HG03378 (cell line): ENCODE results near the gene CCDC197.

Source experiments
- ATAC-seq: cut with Tn5 transposase; IDR thresholded peaks from one replicate; pipeline ENCODE4 v1.9.1; 2021; ENCODE audit warnings: mild to moderate bottlenecking, moderate library complexity; ENCODE audit not compliant: unreplicated experiment

CCDC197 gene

GRCh38 chr14:94040796-94041195, 43.7 kb downstream of the CCDC197 start:
- ATAC-seq, result no peak

- no peak for ATAC-seq
These were observed 44.6 kb downstream of the CCDC197 start for GRCh38 chr14:94041551-94042346.

- ATAC-seq, result no peak
These were observed 45.5 kb downstream of the CCDC197 start for GRCh38 chr14:94042433-94043091.

GRCh38 chr14:94043111-94043755, 46.1 kb downstream of the CCDC197 start:
- ATAC-seq, result no peak

GRCh38 chr14:94043756-94044475, 46.8 kb downstream of the CCDC197 start:
- ATAC-seq, result no peak

GRCh38 chr14:94044476-94045091, 47.5 kb downstream of the CCDC197 start:
- ATAC-seq, result no peak

- ATAC-seq, result no peak
These were observed 48.0 kb downstream of the CCDC197 start for GRCh38 chr14:94045101-94045500.

- no peak for ATAC-seq
These were observed 48.7 kb downstream of the CCDC197 start for GRCh38 chr14:94045563-94046345.

- no peak for ATAC-seq
These were observed 49.7 kb downstream of the CCDC197 start for GRCh38 chr14:94046696-94047250.

- no peak for ATAC-seq
These were observed 50.5 kb downstream of the CCDC197 start for GRCh38 chr14:94047581-94047980.

- ATAC-seq, result no peak
These were observed 51.9 kb downstream of the CCDC197 start for GRCh38 chr14:94048691-94049624.

GRCh38 chr14:94049625-94050023, 52.5 kb downstream of the CCDC197 start:
- no peak for ATAC-seq

GRCh38 chr14:94050231-94050880, 53.3 kb downstream of the CCDC197 start:
- ATAC-seq, result no peak

- no peak for ATAC-seq
These were observed 54.0 kb downstream of the CCDC197 start for GRCh38 chr14:94051115-94051514.

GRCh38 chr14:94051779-94052178, 54.7 kb downstream of the CCDC197 start:
- no peak for ATAC-seq

- ATAC-seq, result no peak
These were observed 55.1 kb downstream of the CCDC197 start for GRCh38 chr14:94052199-94052598.

- ATAC-seq, result no peak
These were observed 55.6 kb downstream of the CCDC197 start for GRCh38 chr14:94052662-94053061.

GRCh38 chr14:94054401-94054800, 57.3 kb downstream of the CCDC197 start:
- no peak for ATAC-seq
